K562 (cell line): ENCODE measurements around the gene SLC25A17. TPM values are rescaled to one million over a fixed set of nuclear protein-coding genes. Genes with fewer than 3 reads are reported as not detected.

Source experiments
- ARID1B ChIP-seq: fragments of 450-650 bp; IDR thresholded peaks from 2 replicates; pipeline ENCODE4 v1.6.1; 2016; ENCODE audit warnings: antibody characterized with exemption, mild to moderate bottlenecking, inconsistent platforms
- ATF3 ChIP-seq, 2 experiments: fragments of 450-650 bp in 1 of 2; sonication (generic) in 1 of 2; formaldehyde crosslinking in 1 of 2; IDR thresholded peaks in 1 of 2; conservative IDR thresholded peaks in 1 of 2; 2 replicates each; pipeline versions ENCODE4 v1.6.1 to v1.8.1; 2016 to 2023; ENCODE audit warnings: mild to moderate bottlenecking in 2 of 2, moderate library complexity in 2 of 2, inconsistent platforms in 1 of 2, missing genetic modification reagents in 1 of 2
- C11orf30 ChIP-seq: fragments of 450-650 bp; IDR thresholded peaks from 2 replicates; pipeline ENCODE4 v1.6.1; 2016; ENCODE audit warnings: low read depth, mild to moderate bottlenecking
- E2F1 ChIP-seq: sonication (generic); formaldehyde crosslinking; IDR thresholded peaks from 2 replicates; pipeline ENCODE4 v1.8.1; 2023; ENCODE audit warnings: mild to moderate bottlenecking, missing genetic modification reagents, moderate library complexity
- FOXA3 ChIP-seq, 2 experiments: fragments of 450-650 bp in 1 of 2; sonication (generic) in 1 of 2; formaldehyde crosslinking; IDR thresholded peaks in 1 of 2; conservative IDR thresholded peaks in 1 of 2; 2 replicates each; pipeline versions ENCODE4 v1.4.0 to v1.8.0; 2020 to 2022; ENCODE audit warnings: mild to moderate bottlenecking in 2 of 2, missing genetic modification reagents in 1 of 2
- NCOA2 ChIP-seq, 2 experiments: fragments of 450-650 bp; IDR thresholded peaks; 2 replicates each; pipeline ENCODE4 v1.6.1; 2018; ENCODE audit warnings: mild to moderate bottlenecking in 2 of 2, moderate library complexity in 1 of 2; ENCODE audit not compliant: partially characterized antibody in 2 of 2
- NFE2 ChIP-seq: IDR thresholded peaks from 2 replicates; pipeline ENCODE4 v1.6.1; 2014; ENCODE audit warnings: antibody characterized with exemption, low read depth
- POLR2AphosphoS5 ChIP-seq: IDR thresholded peaks from 2 replicates; pipeline ENCODE4 v1.6.1; 2011; ENCODE audit warnings: mild to moderate bottlenecking, low read depth, low read length, moderate library complexity; ENCODE audit not compliant: control insufficient read depth, insufficient read depth
- POLR2B ChIP-seq: fragments of 450-650 bp; IDR thresholded peaks from 2 replicates; pipeline ENCODE4 v1.6.1; 2018; ENCODE audit warnings: low read depth; ENCODE audit not compliant: partially characterized antibody
- RBBP5 ChIP-seq: fragments of 200-600 bp; sonication (generic); IDR thresholded peaks from 2 replicates; pipeline ENCODE4 v1.6.1; 2012; ENCODE audit warnings: borderline replicate concordance, mild to moderate bottlenecking, low read length, control low read depth, inconsistent platforms; ENCODE audit not compliant: insufficient read depth, poor library complexity, severe bottlenecking
- TOE1 ChIP-seq, 2 experiments: fragments of 450-650 bp in 1 of 2; sonication (generic) in 1 of 2; formaldehyde crosslinking in 1 of 2; IDR thresholded peaks; 2 replicates each; pipeline versions ENCODE4 v1.7.1 to v1.8.0; 2016 to 2022; ENCODE audit warnings: borderline replicate concordance in 2 of 2, mild to moderate bottlenecking in 2 of 2, antibody characterized with exemption in 1 of 2, inconsistent platforms in 1 of 2, low read depth in 1 of 2, missing genetic modification reagents in 1 of 2, moderate library complexity in 1 of 2
- ZBTB40 ChIP-seq, 2 experiments: fragments of 450-650 bp in 1 of 2; sonication (generic) in 1 of 2; formaldehyde crosslinking in 1 of 2; IDR thresholded peaks; 2 replicates each; pipeline versions ENCODE4 v1.7.1 to v1.9.0; 2016 to 2022; ENCODE audit warnings: inconsistent platforms in 1 of 2, mild to moderate bottlenecking in 1 of 2, missing genetic modification reagents in 1 of 2
- ZNF780A ChIP-seq: fragments of 250-450 bp; sonication (Bioruptor Pico); IDR thresholded peaks from 2 replicates; pipeline ENCODE4 v1.5.0; 2021; ENCODE audit warnings: mild to moderate bottlenecking
- polyA plus RNA-seq, 8 experiments: library from polyadenylated mRNA; depleted of rRNA in 4 of 8; stranded (reverse) in 5 of 8; unstranded in 3 of 8; fragments of >200 nt; fragmentation: Nextera tagmentation in 2 of 8; fragmentation: Illumina TruSeq in 1 of 8; extraction: Ambion mirVana in 2 of 8; extraction: Trizol in 1 of 8; gene quantifications; 2 replicates each; pipeline versions ENCODE4 v1.2.1 to v1.2.3, GENCODE V29; 2011 to 2014; ENCODE audit warnings: inconsistent platforms in 1 of 8, missing spikeins in 1 of 8
- total RNA-seq, 7 experiments: library from RNA; depleted of rRNA in 6 of 7; stranded (reverse); fragments of >200 nt in 6 of 7; fragmentation: Illumina TruSeq in 2 of 7; extraction: Trizol in 2 of 7; gene quantifications; 2 replicates each; pipeline versions ENCODE4 v1.2.1 to v1.2.3, GENCODE V29; 2011 to 2021; ENCODE audit warnings: low replicate concordance in 1 of 7

The SLC25A17 gene
- total and polyA plus RNA-seq, 9 of the 15 experiments (the other 6 are each of a cell fraction or from before 2014, with no cell fraction given) = 32.6 to 136 (median 56.2) TPM

- TF ChIP-seq POLR2B = peak; percentile 42
- TF ChIP-seq ARID1B = no peak
- TF ChIP-seq FOXA3 (CRISPR knock-in tag; conservative IDR thresholded peaks at IDR 0.05 in 1 of 2, IDR thresholded peaks at IDR 0.05 in 1 of 2) = no peak
- peak; percentile 45; the same call in 1 of the 2 replicates for TF ChIP-seq POLR2AphosphoS5
- peak; percentile 94 for TF ChIP-seq TOE1 (IDR thresholded peaks at IDR 0.05; ENCODE audit: borderline replicate concordance)
- no peak for TF ChIP-seq TOE1 (CRISPR knock-in tag; IDR thresholded peaks at IDR 0.05; ENCODE audit: borderline replicate concordance, low read depth)
- TF ChIP-seq NCOA2 (IDR thresholded peaks at IDR 0.05; ENCODE audit: partially characterized antibody in 2 of 2) = peak in 1 of 2 experiments; percentile 96
- TF ChIP-seq NFE2 = peak; percentile 77
- peak; percentile 79 for TF ChIP-seq RBBP5
- TF ChIP-seq ZBTB40 (IDR thresholded peaks at IDR 0.05) = peak; percentile 90
- no peak for TF ChIP-seq ZBTB40 (CRISPR knock-in tag; IDR thresholded peaks at IDR 0.05)
- TF ChIP-seq E2F1 (CRISPR knock-in tag) = no peak; the same call in 1 of the 2 replicates
- peak; percentile 94 for TF ChIP-seq C11orf30
- peak; percentile 88 for TF ChIP-seq ATF3 (IDR thresholded peaks at IDR 0.05)
- TF ChIP-seq ATF3 (CRISPR knock-in tag; conservative IDR thresholded peaks at IDR 0.05) = no peak; the same call in 1 of the 2 replicates
- no peak for TF ChIP-seq ZNF780A
Measured at GRCh38 chr22:40856513-40857308, 37.6 kb upstream of the SLC25A17 start, which contains the start of the genes ST13 and XPNPEP3 (continued).
